NT2/D1 (cell line): ENCODE data around the gene GAPT.

Source experiments
- SUZ12 ChIP-seq: IDR thresholded peaks from 2 replicates; pipeline ENCODE4 v1.6.1; 2011; ENCODE audit not compliant: insufficient read length, insufficient read depth; ENCODE audit errors: extremely low read depth
- YY1 ChIP-seq: IDR thresholded peaks from 2 replicates; pipeline ENCODE4 v1.6.1; 2011; ENCODE audit not compliant: insufficient read length, insufficient read depth
- ZNF274 ChIP-seq: IDR thresholded peaks from 2 replicates; pipeline ENCODE4 v1.6.1; 2011; ENCODE audit warnings: mild to moderate bottlenecking, low read depth, low read length

- TF ChIP-seq SUZ12 (no peak), ZNF274 (no peak), YY1 (no peak)
These were observed 40.2 kb upstream of the GAPT start for GRCh38 chr5:58450811-58451629.
